Measurements from ENCODE around the gene SLC16A1.

Gene SLC16A1

GRCh38 chr1:112878321-112878720 lies 77.7 kb downstream of the SLC16A1 start:
- DNase-seq, result no peak

DNA sequence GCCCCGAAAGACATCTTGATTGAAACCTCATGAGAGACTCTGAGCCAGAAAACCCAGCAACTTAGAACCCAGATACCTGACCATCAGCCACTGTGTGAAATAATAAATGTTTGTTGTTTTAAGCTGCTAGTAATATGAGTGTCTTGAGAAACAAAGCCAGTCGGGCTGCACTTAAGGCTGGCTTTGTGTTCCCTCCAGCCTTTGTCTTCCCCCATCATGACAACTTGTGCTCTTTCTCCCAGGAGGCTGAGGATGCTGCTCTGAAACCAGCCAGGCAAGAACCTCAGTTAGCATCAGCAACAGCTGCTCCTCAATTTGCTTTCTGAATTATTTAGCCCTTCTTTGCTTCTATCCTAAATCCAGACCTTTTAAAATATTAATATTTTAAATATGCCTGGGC lies 78.2 kb downstream of the SLC16A1 start:
- no peak for DNase-seq

DNA sequence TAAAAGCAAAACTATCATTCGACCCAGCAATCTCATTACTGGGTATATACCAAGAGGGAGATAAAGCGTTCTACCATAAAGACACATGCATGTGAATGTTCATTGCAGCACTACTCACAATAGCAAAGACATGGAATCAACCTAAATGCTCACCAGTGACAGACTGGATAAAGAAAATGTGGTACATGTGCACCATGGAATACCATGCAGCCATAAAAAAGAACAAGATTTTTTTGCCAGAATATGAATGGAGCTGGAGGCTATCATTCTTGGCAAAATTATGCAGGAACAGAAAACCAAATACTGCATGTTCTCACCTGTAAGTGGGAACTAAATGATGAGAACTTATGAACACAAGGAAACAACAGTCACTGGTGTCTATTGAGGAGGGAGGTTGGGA lies 79.7 kb downstream of the SLC16A1 start:
- no peak for DNase-seq

GRCh38 chr1:112872551-112872962 lies 83.4 kb downstream of the SLC16A1 start:
- DNase-seq, result no peak

DNA sequence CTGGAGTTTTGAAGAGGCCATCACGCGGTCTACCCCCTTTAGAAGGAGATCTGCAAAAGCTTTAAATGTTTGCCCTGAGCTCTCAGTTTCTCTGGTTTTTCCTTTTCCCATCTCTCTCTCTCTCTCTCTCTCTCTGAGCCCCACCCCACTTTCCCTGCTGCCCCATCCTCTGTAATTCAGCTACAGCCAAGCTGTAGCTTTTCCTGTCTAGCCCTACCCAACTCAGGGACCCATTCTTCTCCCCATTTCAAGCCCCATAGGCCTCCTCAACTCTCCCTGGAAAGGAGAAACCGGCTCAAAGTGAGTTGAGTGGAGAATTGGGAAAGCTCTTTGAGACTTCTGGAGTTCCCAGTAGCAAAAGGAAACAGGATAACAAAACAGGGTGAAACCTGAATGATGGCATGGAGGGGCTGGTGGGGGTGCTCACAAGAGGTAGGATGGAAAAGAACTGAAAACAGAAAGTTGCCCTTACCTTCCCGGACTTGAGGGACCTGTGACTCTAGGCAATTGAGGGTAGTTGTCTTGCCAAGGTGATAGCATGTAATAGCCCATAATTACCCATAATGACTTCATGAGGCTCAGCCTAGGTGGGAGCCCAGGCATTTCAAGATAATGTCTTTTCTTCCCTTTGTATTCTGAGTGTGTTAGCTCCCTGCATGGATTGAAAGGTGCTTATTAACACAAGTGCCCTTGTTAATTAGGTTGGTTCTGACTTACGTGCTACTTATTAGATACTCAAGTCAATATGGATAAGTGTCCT lies 84.9 kb downstream of the SLC16A1 start:
- DNase-seq, result no peak

DNA sequence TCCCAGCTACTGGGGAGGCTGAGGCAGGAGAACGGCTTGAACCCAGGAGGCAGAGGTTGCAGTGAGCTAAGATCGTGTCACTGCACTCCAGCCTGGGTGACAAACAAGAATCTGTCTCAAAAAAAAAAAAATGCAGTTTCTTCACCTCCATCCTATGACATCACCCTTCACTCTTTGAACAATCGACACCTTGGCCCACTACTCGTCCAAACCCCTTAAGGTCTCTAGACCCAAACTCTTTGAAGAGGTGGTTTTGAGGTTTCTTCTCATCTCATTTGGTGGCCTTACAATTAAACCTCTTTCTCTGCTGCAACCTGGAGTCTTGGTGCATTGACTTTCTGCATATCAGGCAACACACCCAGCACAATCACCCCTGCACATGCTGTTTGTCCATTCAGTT lies 86.1 kb downstream of the SLC16A1 start:
- DNase-seq, result no peak

GRCh38 chr1:112868191-112868590 lies 87.8 kb downstream of the SLC16A1 start:
- DNase-seq, result no peak

GRCh38 chr1:112866981-112867380 lies 89.0 kb downstream of the SLC16A1 start:
- DNase-seq, result no peak

GRCh38 chr1:112866151-112866550 lies 89.8 kb downstream of the SLC16A1 start:
- no peak for DNase-seq

DNA sequence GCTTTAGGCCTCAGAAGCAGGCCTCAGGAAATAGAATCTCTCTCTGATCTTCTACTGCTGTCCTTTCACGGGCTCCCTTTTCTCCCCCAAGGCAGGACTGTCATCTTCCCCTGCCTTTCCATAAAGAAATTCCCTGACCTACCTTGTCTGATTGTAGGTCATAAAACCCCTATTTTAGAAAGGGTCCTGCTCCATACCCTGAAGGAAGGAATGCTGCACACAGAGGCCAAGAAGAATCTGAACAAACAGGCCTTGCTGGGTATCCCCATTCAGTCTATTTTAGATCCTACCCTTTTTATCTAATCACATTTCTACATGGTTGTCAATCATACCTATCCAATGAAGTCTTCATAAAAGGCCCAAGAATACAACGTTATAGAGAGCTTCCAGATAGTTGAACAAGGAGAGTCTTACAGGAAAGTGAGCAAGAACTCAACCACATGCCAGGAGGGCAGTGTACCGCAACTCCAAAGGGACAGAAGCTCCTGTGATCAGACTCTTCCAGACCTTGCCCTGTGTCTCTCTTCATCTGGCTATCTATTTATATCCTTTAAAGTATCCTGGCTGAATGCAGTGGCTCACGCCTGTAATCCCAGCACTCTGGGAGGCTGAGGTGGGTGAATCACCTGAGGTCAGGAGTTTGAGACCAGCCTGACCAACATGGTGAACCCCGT lies 93.1 kb downstream of the SLC16A1 start:
- no peak for DNase-seq

All from activated CD4-positive, alpha-beta T cell treated with anti-CD3 and anti-CD28 coated beads, Interleukin-10, Interleukin-2, amounts not matched to agents 100 ng/mL and 50 ng/mL, durations not matched to agents 16 hours and 8 hours (primary cell).